Aorta (tissue), 5 donors: ENCODE measurements around the gene ECT2L. TPM values are rescaled to one million over a fixed set of nuclear protein-coding genes. Genes with fewer than 3 reads are reported as not detected.
A peak's percentile ranks its signal among the peaks of the same experiment; 100 is the strongest.

Experiments
- ATAC-seq: fragments of 200-7000 bp; cut with Tn5 transposase; one replicate; pipeline ENCODE4 v1.9.1; 2022; ENCODE audit warnings: moderate library complexity; ENCODE audit not compliant: low FRiP score
- DNase-seq, 2 donors: peaks; one replicate each; pipeline ENCODE4 v3.0.0-alpha.2; 2020
- H3K27ac ChIP-seq, 2 donors: one replicate each; pipeline ENCODE4 v1.5.1; 2013; ENCODE audit warnings: low read length in 2 of 2, mild to moderate bottlenecking in 2 of 2, moderate library complexity in 2 of 2, control low read depth in 1 of 2, inconsistent platforms in 1 of 2, low read depth in 1 of 2
- H3K27me3 ChIP-seq, 2 donors: one replicate each; pipeline ENCODE4 v1.6.1; 2013; ENCODE audit warnings: control low read depth in 1 of 2, low read length in 1 of 2, mild to moderate bottlenecking in 1 of 2, moderate library complexity in 1 of 2; ENCODE audit not compliant: insufficient read depth in 2 of 2, control insufficient read depth in 1 of 2
- H3K36me3 ChIP-seq, 2 donors: one replicate each; pipeline ENCODE4 v1.6.1; 2013; ENCODE audit warnings: control low read depth in 1 of 2, low read length in 1 of 2, mild to moderate bottlenecking in 1 of 2; ENCODE audit not compliant: insufficient read depth in 2 of 2, control insufficient read depth in 1 of 2
- H3K4me1 ChIP-seq, 2 donors: one replicate each; pipeline ENCODE4 v1.6.1; 2013; ENCODE audit warnings: low read length in 2 of 2, control low read depth in 1 of 2, mild to moderate bottlenecking in 1 of 2, moderate library complexity in 1 of 2; ENCODE audit not compliant: insufficient read depth in 2 of 2, control insufficient read depth in 1 of 2
- H3K4me3 ChIP-seq, 2 donors: one replicate each; pipeline ENCODE4 v1.5.1; 2013; ENCODE audit warnings: low read length in 2 of 2, control low read depth in 1 of 2, mild to moderate bottlenecking in 1 of 2
- H3K9me3 ChIP-seq: one replicate; pipeline ENCODE4 v1.6.1; 2013; ENCODE audit warnings: mild to moderate bottlenecking, low read length; ENCODE audit not compliant: control insufficient read depth
- WGBS, 2 donors: extraction: QIAGEN DNeasy Blood & Tissue Kit; methylation state at CpG; one replicate each; pipeline ENCODE4 v1.1.7; 2013; 5-methylcytosine and 5-hydroxymethylcytosine counted together
- intact Hi-C, 2 donors: fragments of 100-400 bp; cut with DNase I; formaldehyde crosslinking; loops; one replicate each; pipeline versions ENCODE4 v1.14.2 to v1.15.0; 2022
- polyA plus RNA-seq, 2 donors: library from polyadenylated mRNA; stranded (reverse); fragments of 200-250 nt; gene quantifications; one replicate each; pipeline ENCODE4 v1.2.3, GENCODE V29; 2013
- total RNA-seq, 2 donors: library from RNA; stranded (reverse); fragmentation: NEBNext Ultra II Directional; extraction: Animal tissue kit (Norgen Biotek cat#: 25700); gene quantifications; one replicate each; pipeline ENCODE4 v1.2.1, GENCODE V29; 2021
- donor health status: healthy with polysubstance abuse.
- donor health status: Bipolar disorder and iron deficiency.
- donor health status: DM: no; HTN: no; CAD: no.
- donor health status: DM: no; HTN: no; CAD: no.
- donor health status: DM: yes; HTN: yes; CAD: no.

Gene ECT2L
- total and polyA plus RNA-seq, 4 donors: 0.19 to 2.7 (median 0.30) TPM; not detected in 1

GRCh38 chr6:138833816-138834539 is 38.1 kb downstream of the ECT2L start:
- H3K36me3 ChIP-seq: no peaks in the 10 kb centered on the region
- 35 to 44% methylated on average over 4 of the region's 4 CpGs for WGBS, 2 donors
- no peak for DNase-seq
- peak; percentile 38 for ATAC-seq
- H3K27me3 ChIP-seq: no peaks in the 10 kb centered on the region
- no peak overlapping the region for H3K4me3 ChIP-seq
- H3K27ac ChIP-seq: no peak overlapping the region
- peaks cover 0 to 2% of the 10 kb centered on the region in 2 donors for H3K4me1 ChIP-seq
- H3K9me3 ChIP-seq: no peaks in the 10 kb centered on the region
- intact Hi-C loops: no loop called here

- intact Hi-C loops: no loop called here
- no peak overlapping the region for H3K27ac ChIP-seq
- peaks cover 0 to 2% of the 10 kb centered on the region in 2 donors for H3K4me1 ChIP-seq
- no peaks in the 10 kb centered on the region for H3K36me3 ChIP-seq
- no peak overlapping the region for H3K4me3 ChIP-seq
- WGBS, 2 donors: 77 to 89% methylated on average over 6 of the region's 6 CpGs
- no peak for DNase-seq
- no peak for ATAC-seq
- H3K27me3 ChIP-seq: no peaks in the 10 kb centered on the region
- no peaks in the 10 kb centered on the region for H3K9me3 ChIP-seq
These were observed 41.4 kb downstream of the ECT2L start for GRCh38 chr6:138837246-138837645.

GRCh38 chr6:138844192-138844591 is 48.3 kb downstream of the ECT2L start:
- H3K27me3 ChIP-seq: no peaks in the 10 kb centered on the region
- no peaks in the 10 kb centered on the region for H3K9me3 ChIP-seq
- ATAC-seq (no peak), DNase-seq (no peak)
- H3K4me1 ChIP-seq: no peaks in the 10 kb centered on the region
- H3K4me3 ChIP-seq: no peak overlapping the region
- no peak overlapping the region for H3K27ac ChIP-seq
- WGBS, 2 donors: 41 to 47% methylated on average over 9 of the region's 9 CpGs
- H3K36me3 ChIP-seq: no peaks in the 10 kb centered on the region
- intact Hi-C loops: no loop called here

GRCh38 chr6:138847884-138848283 is 52.0 kb downstream of the ECT2L start:
- no peak overlapping the region for H3K4me3 ChIP-seq

DNA sequence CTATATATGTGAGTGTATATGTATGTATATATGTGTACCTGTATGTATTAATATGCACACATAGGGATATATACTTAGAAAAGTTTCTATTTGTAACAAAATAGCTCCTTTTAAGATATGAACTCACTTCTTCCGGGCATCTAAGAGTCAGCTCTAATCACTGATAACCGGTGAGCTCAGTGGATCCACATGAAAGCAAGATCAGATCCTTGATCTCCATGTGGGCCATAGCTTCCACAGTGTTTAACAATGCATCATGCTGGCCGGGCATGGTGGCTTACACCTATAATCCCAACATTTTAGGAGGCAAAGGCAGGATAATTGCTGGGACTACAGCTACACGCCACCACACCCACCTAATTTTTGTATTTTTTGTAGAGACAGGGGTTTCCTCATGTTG is 52.6 kb downstream of the ECT2L start:
- WGBS, 2 donors: 75 to 92% methylated on average over 4 of the region's 4 CpGs
- Histone ChIP-seq H3K4me3 (no peak overlapping the region), H3K27me3 (no peaks in the 10 kb centered on the region), H3K27ac (no peak overlapping the region), H3K9me3 (no peaks in the 10 kb centered on the region), H3K4me1 (no peaks in the 10 kb centered on the region), H3K36me3 (no peaks in the 10 kb centered on the region)
- intact Hi-C loops: no loop called here
- DNase-seq (no peak), ATAC-seq (no peak)

More at GRCh38 chr6:138847884-138848283, 52.0 kb downstream of the ECT2L start:
- ATAC-seq: no peak
- Histone ChIP-seq H3K9me3 (no peaks in the 10 kb centered on the region), H3K36me3 (no peaks in the 10 kb centered on the region), H3K27me3 (no peaks in the 10 kb centered on the region), H3K4me1 (no peaks in the 10 kb centered on the region), H3K27ac (no peak overlapping the region)
- intact Hi-C loops: no loop called here
- 91 to 96% methylated on average over 4 of the region's 4 CpGs for WGBS, 2 donors
- DNase-seq: no peak

DNA sequence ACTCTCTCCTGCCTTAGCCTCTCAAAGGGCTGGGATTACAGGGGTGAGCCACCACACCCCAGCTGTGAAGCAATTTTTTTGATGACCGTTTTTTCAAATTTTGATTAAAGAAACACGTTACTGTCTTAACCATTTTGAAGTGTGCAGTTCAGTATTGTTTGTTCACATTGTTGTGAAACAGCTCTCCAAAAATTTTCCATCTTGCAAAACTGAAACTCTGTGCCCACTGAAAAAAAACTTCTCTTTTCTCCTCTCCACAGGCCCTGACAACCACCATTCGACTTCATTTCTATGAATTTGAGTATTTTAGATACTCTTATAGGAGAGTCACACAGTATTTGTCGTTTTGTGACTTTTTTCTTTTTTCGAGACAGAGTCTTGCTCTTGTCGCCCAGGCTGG is 53.9 kb downstream of the ECT2L start:
- ATAC-seq (no peak), DNase-seq (no peak)
- Histone ChIP-seq H3K27ac (no peak overlapping the region), H3K4me1 (no peaks in the 10 kb centered on the region), H3K9me3 (no peaks in the 10 kb centered on the region), H3K4me3 (no peak overlapping the region), H3K36me3 (no peaks in the 10 kb centered on the region), H3K27me3 (no peaks in the 10 kb centered on the region)
- intact Hi-C loops: no loop called here
- WGBS, 2 donors: 93 to 95% methylated on average over 6 of the region's 6 CpGs

DNA sequence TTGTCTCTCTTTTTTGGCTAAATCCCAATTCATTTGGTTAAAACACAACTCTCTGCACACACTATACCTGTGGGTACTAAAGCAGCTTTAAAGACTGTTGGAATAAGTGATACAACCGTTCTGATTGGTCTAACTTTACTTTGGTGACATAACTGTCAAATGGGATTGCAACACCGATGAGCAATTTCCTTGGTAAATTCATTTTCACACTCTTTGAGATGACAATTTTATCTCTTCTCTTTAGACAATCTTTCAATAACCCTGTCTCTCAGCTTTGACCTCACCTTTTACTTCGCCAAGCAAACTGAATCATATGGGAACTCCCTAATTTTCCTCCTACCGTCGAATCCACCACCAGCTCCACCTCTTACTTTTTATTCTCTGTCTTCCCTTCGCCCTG is 60.8 kb downstream of the ECT2L start:
- H3K4me1 ChIP-seq: no peaks in the 10 kb centered on the region
- no peaks in the 10 kb centered on the region for H3K27me3 ChIP-seq
- no peak overlapping the region for H3K27ac ChIP-seq
- intact Hi-C loops: no loop called here
- no peaks in the 10 kb centered on the region for H3K36me3 ChIP-seq
- 94 to 97% methylated on average over 6 of the region's 6 CpGs for WGBS, 2 donors
- no peak overlapping the region for H3K4me3 ChIP-seq
- no peak for DNase-seq
- H3K9me3 ChIP-seq: no peaks in the 10 kb centered on the region
- no peak for ATAC-seq

DNA sequence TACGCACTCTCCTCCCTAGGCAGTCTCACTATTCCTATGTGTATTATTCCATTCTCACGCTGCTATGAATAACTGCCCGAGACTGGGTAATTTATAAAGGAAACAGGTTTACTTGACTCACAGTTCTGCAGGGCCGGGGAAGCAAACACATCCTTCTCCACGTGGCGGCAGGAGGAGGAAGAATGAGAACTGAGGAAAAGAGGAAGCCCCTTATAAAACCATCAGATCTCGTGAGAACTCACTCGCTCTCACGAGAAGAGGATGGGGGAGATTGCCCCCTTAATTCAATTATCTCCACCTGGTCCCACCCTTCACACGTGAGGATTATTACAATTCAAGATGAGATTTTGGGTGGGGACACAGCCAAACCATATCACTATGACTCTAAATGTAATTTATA is 61.9 kb downstream of the ECT2L start:
- H3K27me3 ChIP-seq: no peaks in the 10 kb centered on the region
- intact Hi-C loops: no loop called here
- peaks cover 0 to 2% of the 10 kb centered on the region in 2 donors for H3K4me1 ChIP-seq
- no peaks in the 10 kb centered on the region for H3K9me3 ChIP-seq
- H3K27ac ChIP-seq: no peak overlapping the region
- H3K4me3 ChIP-seq: no peak overlapping the region
- 49 to 59% methylated on average over 10 of the region's 10 CpGs for WGBS, 2 donors
- no peak for DNase-seq
- no peak for ATAC-seq
- H3K36me3 ChIP-seq: no peaks in the 10 kb centered on the region

- WGBS, 2 donors: 68 to 82% methylated on average over 8 of the region's 8 CpGs
- no peaks in the 10 kb centered on the region for H3K9me3 ChIP-seq
- peaks cover 0 to 4% of the 10 kb centered on the region in 2 donors for H3K4me1 ChIP-seq
- ATAC-seq: no peak
- H3K36me3 ChIP-seq: no peaks in the 10 kb centered on the region
- no peak for DNase-seq
- no peaks in the 10 kb centered on the region for H3K27me3 ChIP-seq
- intact Hi-C loops: no loop called here
- H3K4me3 ChIP-seq: no peak overlapping the region
- H3K27ac ChIP-seq: no peak overlapping the region
These were observed 66.6 kb downstream of the ECT2L start for GRCh38 chr6:138862456-138862855.
